HCT116 (cell line): ENCODE measurements around the gene APP. TPM values are rescaled to one million over a fixed set of nuclear protein-coding genes. Genes with fewer than 3 reads are reported as not detected.
A peak's percentile ranks its signal among the peaks of the same experiment; 100 is the strongest.

Experiments
- ATAC-seq: fragments of 200-7000 bp; cut with Tn5 transposase; 2 replicates; pipeline ENCODE4 v1.9.1; 2020; ENCODE audit warnings: mild to moderate bottlenecking, moderate library complexity
- BruUV-seq: library from RNA; stranded (reverse); fragments of 400-500 nt; replicated peaks from 2 replicates; lab custom pipeline; 2021; lab: Mats Ljungman, UMichigan
- CTCF ChIA-PET: fragments of 300-600 bp; sonication (Branson Sonifier 250); formaldehyde crosslinking; loops from one replicate; lab custom pipeline; 2021; ENCODE audit warnings: antibody characterized with exemption; lab: Charles Lee
- POLR2A ChIA-PET: fragments of 300-600, 350-600 bp; sonication (Branson Sonifier 250); formaldehyde crosslinking; loops from one replicate; lab custom pipeline; 2021; ENCODE audit warnings: antibody characterized with exemption; lab: Charles Lee
- RAD21 ChIA-PET, 2 experiments: fragments of 300-600 bp; sonication (Branson Sonifier 250); formaldehyde crosslinking; loops; one replicate each; lab custom pipeline; 2023; ENCODE audit warnings: low total read pairs in 2 of 2; ENCODE audit not compliant: uncharacterized antibody in 2 of 2, unreplicated experiment in 2 of 2, low non-redundant PET in 1 of 2; lab: Charles Lee
- DNase-seq: peaks from one replicate; pipeline ENCODE4 v3.0.0-alpha.2; 2010; ENCODE audit warnings: low read depth, low spot score
- H2AFZ ChIP-seq: fragments of 200-600 bp; shearing (Covaris generic), sonication (generic); 2 replicates; pipeline ENCODE4 v1.6.1; 2017; ENCODE audit warnings: low read depth, mixed run types, mixed read lengths, antibody characterized with exemption, low read length; ENCODE audit not compliant: poor library complexity, severe bottlenecking
- H3K27ac ChIP-seq: 2 replicates; pipeline ENCODE4 v1.5.1; 2012; ENCODE audit warnings: low read depth, low read length
- H3K27me3 ChIP-seq: fragments of 200-600 bp; sonication (generic); 2 replicates; pipeline ENCODE4 v1.6.1; 2016; ENCODE audit warnings: mixed run types, low read length, mixed read lengths; ENCODE audit not compliant: insufficient read depth
- H3K36me3 ChIP-seq, 2 experiments: fragments of 200-500 bp in 1 of 2; fragments of 200-600 bp in 1 of 2; sonication (Bioruptor generic) in 1 of 2; sonication (generic) in 1 of 2; 2 replicates each; pipeline versions ENCODE4 v1.5.1 to v1.6.1; 2014 to 2016; ENCODE audit warnings: low read length in 2 of 2, inconsistent platforms in 1 of 2, mixed read lengths in 1 of 2, mixed run types in 1 of 2; ENCODE audit not compliant: insufficient read depth in 2 of 2, control insufficient read depth in 1 of 2
- H3K4me1 ChIP-seq, 2 experiments: fragments of 200-600 bp in 1 of 2; sonication (generic) in 1 of 2; 2 replicates each; pipeline versions ENCODE4 v1.5.1 to v1.6.1; 2012 to 2017; ENCODE audit warnings: low read length in 2 of 2, inconsistent platforms in 1 of 2, mild to moderate bottlenecking in 1 of 2, mixed read lengths in 1 of 2, mixed run types in 1 of 2, moderate library complexity in 1 of 2; ENCODE audit not compliant: insufficient read depth in 2 of 2, control insufficient read depth in 1 of 2
- H3K4me2 ChIP-seq: fragments of 200-600 bp; sonication (generic); 2 replicates; pipeline ENCODE4 v1.6.1; 2017; ENCODE audit warnings: mixed run types, low read length, mixed read lengths
- H3K4me3 ChIP-seq, 2 experiments: fragments of 200-600 bp in 1 of 2; sonication (generic) in 1 of 2; replicated peaks in 1 of 2; 2 replicates each; pipeline ENCODE4 v1.5.1; 2011 to 2016; ENCODE audit warnings: low read length in 2 of 2, control low read depth in 1 of 2, low read depth in 1 of 2, mild to moderate bottlenecking in 1 of 2, mixed read lengths in 1 of 2, mixed run types in 1 of 2
- H3K79me2 ChIP-seq: fragments of 200-600 bp; sonication (generic); 2 replicates; pipeline ENCODE4 v1.6.1; 2017; ENCODE audit warnings: mild to moderate bottlenecking, mixed run types, low read length, moderate library complexity, mixed read lengths; ENCODE audit not compliant: insufficient read depth
- H3K9ac ChIP-seq: fragments of 200-600 bp; sonication (generic); 2 replicates; pipeline ENCODE4 v1.6.1; 2016; ENCODE audit warnings: low read length, mixed read lengths
- H3K9me2 ChIP-seq: fragments of 200-600 bp; sonication (generic), shearing (Covaris generic); 2 replicates; pipeline ENCODE4 v1.6.1; 2017; ENCODE audit warnings: mixed run types, mild to moderate bottlenecking, moderate library complexity; ENCODE audit not compliant: insufficient read depth
- H3K9me3 ChIP-seq, 2 experiments: fragments of 200-500 bp in 1 of 2; fragments of 200-600 bp in 1 of 2; sonication (Bioruptor generic) in 1 of 2; sonication (generic) in 1 of 2; 2 replicates each; pipeline ENCODE4 v1.6.1; 2014 to 2017; ENCODE audit warnings: low read length in 2 of 2, mixed read lengths in 2 of 2, inconsistent platforms in 1 of 2, low read depth in 1 of 2, mild to moderate bottlenecking in 1 of 2, mixed run types in 1 of 2, moderate library complexity in 1 of 2; ENCODE audit not compliant: control insufficient read depth in 1 of 2, insufficient read depth in 1 of 2
- H4K20me1 ChIP-seq: fragments of 200-600 bp; sonication (generic), shearing (Covaris generic); 2 replicates; pipeline ENCODE4 v1.6.1; 2017; ENCODE audit warnings: mixed run types, mild to moderate bottlenecking, moderate library complexity; ENCODE audit not compliant: insufficient read depth
- ATF3 ChIP-seq: IDR thresholded peaks from 2 replicates; pipeline ENCODE4 v1.6.1; 2012
- CBX3 ChIP-seq: IDR thresholded peaks from 2 replicates; pipeline ENCODE4 v1.6.1; 2012; ENCODE audit warnings: low read depth
- CEBPB ChIP-seq: IDR thresholded peaks from 2 replicates; pipeline ENCODE4 v1.6.1; 2012; ENCODE audit warnings: low read depth
- ELF1 ChIP-seq: IDR thresholded peaks from 2 replicates; pipeline ENCODE4 v1.6.1; 2012; ENCODE audit warnings: low read depth, borderline replicate concordance
- EZH2phosphoT487 ChIP-seq: fragments of 200-600 bp; IDR thresholded peaks from 2 replicates; pipeline ENCODE4 v1.6.1; 2018; ENCODE audit warnings: antibody characterized with exemption, borderline replicate concordance
- JUND ChIP-seq: IDR thresholded peaks from 2 replicates; pipeline ENCODE4 v1.6.1; 2012
- MAX ChIP-seq: IDR thresholded peaks from 2 replicates; pipeline ENCODE4 v1.6.1; 2012
- POLR2A ChIP-seq: IDR thresholded peaks from 2 replicates; pipeline ENCODE4 v1.7.0; 2011; ENCODE audit warnings: borderline replicate concordance; ENCODE audit not compliant: insufficient read depth, insufficient read length; ENCODE audit errors: extremely low read depth
- POLR2AphosphoS5 ChIP-seq: IDR thresholded peaks from 2 replicates; pipeline ENCODE4 v1.6.1; 2011; ENCODE audit warnings: mild to moderate bottlenecking, low read depth, low read length, moderate library complexity
- RAD21 ChIP-seq: IDR thresholded peaks from 2 replicates; pipeline ENCODE4 v1.6.1; 2012; ENCODE audit warnings: low read depth, mild to moderate bottlenecking
- REST ChIP-seq: IDR thresholded peaks from 2 replicates; pipeline ENCODE4 v1.6.1; 2012; ENCODE audit warnings: low read depth
- SIN3A ChIP-seq: IDR thresholded peaks from 2 replicates; pipeline ENCODE4 v1.6.1; 2012; ENCODE audit warnings: low read depth
- SP1 ChIP-seq: IDR thresholded peaks from 2 replicates; pipeline ENCODE4 v1.6.1; 2012; ENCODE audit warnings: low read depth
- SRF ChIP-seq: IDR thresholded peaks from 2 replicates; pipeline ENCODE4 v1.6.1; 2012; ENCODE audit warnings: low read depth
- TCF7L2 ChIP-seq: IDR thresholded peaks from 2 replicates; pipeline ENCODE4 v1.7.0; 2011; ENCODE audit warnings: borderline replicate concordance, inconsistent platforms; ENCODE audit not compliant: insufficient read depth, insufficient read length; ENCODE audit errors: extremely low read depth
- YY1 ChIP-seq: IDR thresholded peaks from 2 replicates; pipeline ENCODE4 v1.6.1; 2011; ENCODE audit warnings: low read length, low read depth, moderate library complexity, mild to moderate bottlenecking; ENCODE audit not compliant: insufficient replicate concordance; ENCODE audit errors: extremely low read depth
- ZFX ChIP-seq: fragments of 450-650 bp; IDR thresholded peaks from 2 replicates; pipeline ENCODE4 v1.6.1; 2017
- ZNF274 ChIP-seq: fragments of 200-500 bp; sonication (Bioruptor generic); IDR thresholded peaks from 2 replicates; pipeline ENCODE4 v1.6.1; 2014; ENCODE audit warnings: mild to moderate bottlenecking, low read depth, low read length, inconsistent platforms
- intact Hi-C: fragments of 100-400 bp; cut with micrococcal nuclease; formaldehyde crosslinking; loops from 2 replicates; pipeline ENCODE4 v1.10.0; 2022
- total RNA-seq: library from RNA; stranded (reverse); gene quantifications from one replicate; pipeline ENCODE4 v1.2.1, GENCODE V29; 2021; ENCODE audit not compliant: unreplicated experiment
- TF ChIP-seq, protein P1 (sequence below), 3 experiments: fragments of 200-600 bp in 1 of 3; sonication (generic) in 1 of 3; IDR thresholded peaks in 2 of 3; conservative IDR thresholded peaks in 1 of 3; 2 replicates each; pipeline ENCODE4 v1.5.1; 2012 to 2017; ENCODE audit warnings: low read depth in 2 of 3, low read length in 2 of 3, antibody characterized with exemption in 1 of 3, borderline replicate concordance in 1 of 3, control low read depth in 1 of 3, mild to moderate bottlenecking in 1 of 3, mixed read lengths in 1 of 3, mixed run types in 1 of 3, moderate library complexity in 1 of 3; ENCODE audit not compliant: insufficient read depth in 1 of 3
- TF ChIP-seq, protein P2 (sequence below): IDR thresholded peaks from 2 replicates; pipeline ENCODE4 v1.6.1; 2011; ENCODE audit warnings: mild to moderate bottlenecking, low read length, moderate library complexity; ENCODE audit not compliant: insufficient replicate concordance; ENCODE audit errors: extremely low read depth

The APP gene
- total RNA-seq, 1 experiment from 2014 or later: 267 TPM

DNA sequence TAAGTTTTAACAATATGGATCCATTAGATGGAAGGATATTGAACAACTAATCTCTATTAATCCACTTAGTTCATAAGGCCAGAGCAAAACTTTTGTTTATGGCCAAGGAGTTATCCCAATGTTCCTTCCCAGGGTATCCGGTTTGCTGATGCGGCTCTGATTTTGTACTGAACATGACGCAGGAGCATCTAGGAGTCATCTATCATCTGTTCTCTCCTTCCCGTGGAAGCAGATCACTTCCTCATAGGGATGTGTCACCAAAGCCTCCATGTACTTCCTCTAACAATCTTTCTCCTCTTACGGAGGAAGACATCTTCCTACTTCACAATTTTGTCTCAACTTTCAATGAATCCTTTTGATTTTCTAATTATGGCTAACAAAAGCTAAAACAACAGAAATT, 206.6 kb downstream of the APP start:
- no peaks in the 10 kb centered on the region; the same call in 1 of the 2 replicates for H3K79me2 ChIP-seq
- BruUV-seq: no TSS peak
- H2AFZ ChIP-seq: no peak overlapping the region
- ChIA-PET POLR2A (no interaction called here), RAD21 (no interaction called here), CTCF (no interaction called here)
- H4K20me1 ChIP-seq: no peaks in the 10 kb centered on the region
- no peak for TF ChIP-seq SRF
- TF ChIP-seq TCF7L2: no peak
- TF ChIP-seq EZH2phosphoT487: no peak
- TF ChIP-seq, protein P1, sequence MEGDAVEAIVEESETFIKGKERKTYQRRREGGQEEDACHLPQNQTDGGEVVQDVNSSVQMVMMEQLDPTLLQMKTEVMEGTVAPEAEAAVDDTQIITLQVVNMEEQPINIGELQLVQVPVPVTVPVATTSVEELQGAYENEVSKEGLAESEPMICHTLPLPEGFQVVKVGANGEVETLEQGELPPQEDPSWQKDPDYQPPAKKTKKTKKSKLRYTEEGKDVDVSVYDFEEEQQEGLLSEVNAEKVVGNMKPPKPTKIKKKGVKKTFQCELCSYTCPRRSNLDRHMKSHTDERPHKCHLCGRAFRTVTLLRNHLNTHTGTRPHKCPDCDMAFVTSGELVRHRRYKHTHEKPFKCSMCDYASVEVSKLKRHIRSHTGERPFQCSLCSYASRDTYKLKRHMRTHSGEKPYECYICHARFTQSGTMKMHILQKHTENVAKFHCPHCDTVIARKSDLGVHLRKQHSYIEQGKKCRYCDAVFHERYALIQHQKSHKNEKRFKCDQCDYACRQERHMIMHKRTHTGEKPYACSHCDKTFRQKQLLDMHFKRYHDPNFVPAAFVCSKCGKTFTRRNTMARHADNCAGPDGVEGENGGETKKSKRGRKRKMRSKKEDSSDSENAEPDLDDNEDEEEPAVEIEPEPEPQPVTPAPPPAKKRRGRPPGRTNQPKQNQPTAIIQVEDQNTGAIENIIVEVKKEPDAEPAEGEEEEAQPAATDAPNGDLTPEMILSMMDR (IDR thresholded peaks at IDR 0.05 in 2 of 3, conservative IDR thresholded peaks at IDR 0.05 in 1 of 3; ENCODE audit: borderline replicate concordance in 1 of 3, insufficient read depth in 1 of 3, low read depth in 2 of 3, low read length in 2 of 3): no peak
- TF ChIP-seq POLR2AphosphoS5: no peak
- TF ChIP-seq ZFX: no peak
- no peak for TF ChIP-seq RAD21
- TF ChIP-seq, protein P2, sequence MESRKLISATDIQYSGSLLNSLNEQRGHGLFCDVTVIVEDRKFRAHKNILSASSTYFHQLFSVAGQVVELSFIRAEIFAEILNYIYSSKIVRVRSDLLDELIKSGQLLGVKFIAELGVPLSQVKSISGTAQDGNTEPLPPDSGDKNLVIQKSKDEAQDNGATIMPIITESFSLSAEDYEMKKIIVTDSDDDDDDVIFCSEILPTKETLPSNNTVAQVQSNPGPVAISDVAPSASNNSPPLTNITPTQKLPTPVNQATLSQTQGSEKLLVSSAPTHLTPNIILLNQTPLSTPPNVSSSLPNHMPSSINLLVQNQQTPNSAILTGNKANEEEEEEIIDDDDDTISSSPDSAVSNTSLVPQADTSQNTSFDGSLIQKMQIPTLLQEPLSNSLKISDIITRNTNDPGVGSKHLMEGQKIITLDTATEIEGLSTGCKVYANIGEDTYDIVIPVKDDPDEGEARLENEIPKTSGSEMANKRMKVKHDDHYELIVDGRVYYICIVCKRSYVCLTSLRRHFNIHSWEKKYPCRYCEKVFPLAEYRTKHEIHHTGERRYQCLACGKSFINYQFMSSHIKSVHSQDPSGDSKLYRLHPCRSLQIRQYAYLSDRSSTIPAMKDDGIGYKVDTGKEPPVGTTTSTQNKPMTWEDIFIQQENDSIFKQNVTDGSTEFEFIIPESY: no peak
- TF ChIP-seq ATF3: no peak
- TF ChIP-seq SP1: no peak
- no peak for TF ChIP-seq REST
- TF ChIP-seq CEBPB: no peak
- TF ChIP-seq CBX3: no peak
- TF ChIP-seq YY1: no peak
- TF ChIP-seq JUND: no peak
- TF ChIP-seq ZNF274: no peak
- no peak for TF ChIP-seq MAX
- TF ChIP-seq ELF1: no peak
- no peak for TF ChIP-seq POLR2A
- no peak for TF ChIP-seq SIN3A
- peak overlapping the region; percentile 83 for H3K27ac ChIP-seq
- intact Hi-C loops: loop anchor here (5.0 to 10.0 kb wide), 2 partner anchors 208 to 359 kb away; partner anchors contain the start of genes APP and MRPL39
- no peaks in the 10 kb centered on the region for H3K27me3 ChIP-seq
- peaks cover 24 to 33% of the 10 kb centered on the region in 2 experiments for H3K4me1 ChIP-seq
- H3K9me3 ChIP-seq: no peaks in the 10 kb centered on the region
- H3K9me2 ChIP-seq: no peaks in the 10 kb centered on the region
- 0 out of 4 replicates have a peak, but pooled peaks cover 0 to 3% of the 10 kb centered on the region in 2 experiments for H3K36me3 ChIP-seq
- peak overlapping the region; percentile 64 for H3K4me2 ChIP-seq
- 0 out of 2 replicates have a peak overlapping the region, but pooled peaks have one; percentile 21 for H3K9ac ChIP-seq
- DNase-seq: no peak
- H3K4me3 ChIP-seq: peak overlapping the region in 1 of 2 experiments; percentile 14; a peak in 1 of 4 replicates
- ATAC-seq: peak; percentile 44
